Motor neuron (in vitro differentiated cells): ENCODE data around the gene AGPAT1. TPM values are rescaled to one million over a fixed set of nuclear protein-coding genes. Genes with fewer than 3 reads are reported as not detected.
A peak's percentile ranks its signal among the peaks of the same experiment; 100 is the strongest.

Experiments
- ATAC-seq, 8 experiments: fragments of 200-7000 bp; cut with Tn5 transposase; replicated peaks in 6 of 8; 2 replicates each; pipeline ENCODE4 v1.8.0; 2021; ENCODE audit warnings: mild to moderate bottlenecking in 8 of 8, moderate library complexity in 8 of 8
- H3K27ac ChIP-seq, 2 donors: fragments of 250-450 bp; sonication (Bioruptor Pico); 2 replicates each; pipeline ENCODE4 v1.9.0; 2021; ENCODE audit warnings: antibody characterized with exemption in 2 of 2, mild to moderate bottlenecking in 2 of 2, moderate library complexity in 1 of 2
- H3K4me1 ChIP-seq, 2 donors: fragments of 250-450 bp; sonication (Bioruptor Pico); replicated peaks in 1 of 2; 2 replicates each; pipeline ENCODE4 v1.6.1; 2021; ENCODE audit warnings: antibody characterized with exemption in 2 of 2, mild to moderate bottlenecking in 2 of 2, moderate library complexity in 1 of 2
- H3K4me3 ChIP-seq, 5 donors: fragments of 250-450 bp; sonication (Bioruptor Pico); 2 replicates each; pipeline ENCODE4 v1.9.0; 2021; ENCODE audit warnings: antibody characterized with exemption in 5 of 5, mild to moderate bottlenecking in 5 of 5, moderate library complexity in 4 of 5
- WGBS, 10 experiments: fragments of 450-650 bp; shearing (Covaris generic); methylation state at CpG; one replicate each; pipeline ENCODE4 v1.0.0; 2022; 5-methylcytosine and 5-hydroxymethylcytosine counted together
- in situ Hi-C, 9 experiments: fragments of 400-800 bp; cut with MboI; loops; one replicate each; pipeline ENCODE4 v1.15.0; 2021; ENCODE audit warnings: low sequenced_read_pairs in 9 of 9, low pct_unique_long_range_greater_than_20kb in 2 of 9; ENCODE audit not compliant: unreplicated experiment in 9 of 9
- total RNA-seq, 8 experiments: library from RNA; unstranded; fragments of 300-600 nt; gene quantifications; 2 replicates each; pipeline versions ENCODE4 v1.2.3 to v1.2.4, GENCODE V29; 2022

The AGPAT1 gene
- total RNA-seq, 8 experiments from 2014 or later = 44.5 to 84.4 (median 67.4) TPM

DNA sequence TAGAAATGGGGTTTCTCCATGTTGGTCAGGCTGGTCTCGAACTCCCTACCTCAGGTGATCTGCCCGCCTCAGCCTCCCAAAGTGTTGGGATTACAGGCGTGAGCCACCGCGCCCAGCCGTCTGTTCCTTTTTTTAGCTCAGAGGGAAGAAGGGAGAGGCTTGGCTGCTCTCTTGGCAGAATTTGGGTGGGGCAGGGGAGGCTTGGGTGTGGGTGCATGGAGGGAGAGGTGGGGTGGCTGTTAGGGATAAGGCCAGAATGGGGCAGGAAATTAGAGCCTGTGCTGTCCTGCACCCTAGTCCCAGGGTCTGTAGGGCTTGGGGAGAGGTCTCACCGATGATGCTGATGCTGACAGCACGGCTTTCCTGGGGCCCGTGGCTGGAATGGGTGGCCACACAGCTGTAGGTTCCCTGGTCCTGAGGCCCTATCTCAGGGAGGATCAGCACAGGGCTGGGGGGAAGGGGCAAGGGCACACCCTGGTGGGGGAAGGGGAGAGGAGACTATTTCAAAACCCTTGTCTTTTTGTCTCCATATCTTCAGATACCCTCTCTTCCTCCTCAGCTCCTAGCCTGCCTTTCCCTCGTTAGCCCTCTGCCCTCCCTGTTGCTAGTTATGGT, 6.1 kb upstream of the AGPAT1 start:
- H3K4me1 ChIP-seq = peaks cover 14 to 28% of the 10 kb centered on the region in 2 donors
- in situ Hi-C loops = loop anchor here in 1 of 9 experiments (25.0 kb wide), 1 partner anchor 645 kb away; the partner anchor contains the start of genes ATP6V1G2, DDX39B, MCCD1 and NFKBIL1
- H3K27ac ChIP-seq = no peak overlapping the region
- WGBS, 10 experiments = 30 to 100% (median 71%) methylated on average over 1 to 2 of the region's 10 CpGs; no CpG with 5 or more reads in 6 of the 10 experiments
- H3K4me3 ChIP-seq = no peak overlapping the region
- ATAC-seq = peak in 1 of 8 experiments; percentile 0

- in situ Hi-C loops = loop anchor here in 1 of 9 experiments (25.0 kb wide), 1 partner anchor 644 kb away; the partner anchor contains the start of genes ATP6V1G2, DDX39B, MCCD1 and NFKBIL1
- WGBS, 10 experiments = 86 to 100% (median 92%) methylated on average over 2 to 11 of the region's 15 CpGs; no CpG with 5 or more reads in 2 of the 10 experiments
- Histone ChIP-seq H3K4me3 (no peak overlapping the region), H3K4me1 (peaks cover 14 to 24% of the 10 kb centered on the region in 2 donors), H3K27ac (no peak overlapping the region)
- no peak for ATAC-seq
Measured at GRCh38 chr6:32181148-32181702, 5.3 kb upstream of the AGPAT1 start.

DNA sequence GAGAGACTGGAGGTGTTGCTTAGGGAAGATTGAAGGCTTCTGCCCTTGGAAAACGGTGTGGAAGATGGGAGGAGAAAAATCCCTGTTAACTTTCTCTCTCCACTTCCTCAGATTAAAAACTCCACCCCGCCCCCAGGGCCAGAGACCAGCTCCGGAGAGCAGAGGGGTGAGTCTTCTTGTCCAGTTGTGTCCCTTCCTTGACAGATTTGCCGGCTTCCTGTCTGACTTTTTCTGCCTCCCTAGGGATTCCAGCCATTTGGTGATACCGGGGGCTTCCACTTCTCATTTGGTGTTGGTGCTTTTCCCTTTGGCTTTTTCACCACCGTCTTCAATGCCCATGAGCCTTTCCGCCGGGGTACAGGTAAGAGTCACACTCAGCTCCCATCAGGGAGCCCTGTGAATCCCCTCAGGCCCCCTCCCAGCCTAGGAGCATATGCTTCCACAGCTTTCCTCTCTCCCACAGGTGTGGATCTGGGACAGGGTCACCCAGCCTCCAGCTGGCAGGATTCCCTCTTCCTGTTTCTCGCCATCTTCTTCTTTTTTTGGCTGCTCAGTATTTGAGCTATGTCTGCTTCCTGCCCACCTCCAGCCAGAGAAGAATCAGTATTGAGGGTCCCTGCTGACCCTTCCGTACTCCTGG, 4.0 kb upstream of the AGPAT1 start:
- in situ Hi-C loops = loop anchor here in 1 of 9 experiments (25.0 kb wide), 1 partner anchor 643 kb away; the partner anchor contains the start of genes ATP6V1G2, DDX39B, MCCD1 and NFKBIL1
- WGBS, 10 experiments = 68 to 100% (median 100%) methylated on average over 1 to 7 of the region's 10 CpGs; no CpG with 5 or more reads in 3 of the 10 experiments
- H3K4me1 ChIP-seq = peaks cover 10 to 17% of the 10 kb centered on the region in 2 donors
- ATAC-seq = no peak
- H3K4me3 ChIP-seq = no peak overlapping the region
- H3K27ac ChIP-seq = no peak overlapping the region

GRCh38 chr6:32178547-32179440, 2.9 kb upstream of the AGPAT1 start:
- peak overlapping the region; percentile 82 to 94 for H3K27ac ChIP-seq
- 0 to 67% (median 9%) methylated on average over 1 to 10 of the region's 24 CpGs; no CpG with 5 or more reads in 1 of the 10 experiments for WGBS, 10 experiments
- peak overlapping the region; percentile 85 to 99 (median 97) for H3K4me3 ChIP-seq
- no peak for ATAC-seq
- in situ Hi-C loops = loop anchor here in 1 of 9 experiments (25.0 kb wide), 1 partner anchor 641 kb away; the partner anchor contains the start of genes ATP6V1G2, DDX39B, MCCD1 and NFKBIL1
- H3K4me1 ChIP-seq = peaks cover 11 to 12% of the 10 kb centered on the region in 2 donors

DNA sequence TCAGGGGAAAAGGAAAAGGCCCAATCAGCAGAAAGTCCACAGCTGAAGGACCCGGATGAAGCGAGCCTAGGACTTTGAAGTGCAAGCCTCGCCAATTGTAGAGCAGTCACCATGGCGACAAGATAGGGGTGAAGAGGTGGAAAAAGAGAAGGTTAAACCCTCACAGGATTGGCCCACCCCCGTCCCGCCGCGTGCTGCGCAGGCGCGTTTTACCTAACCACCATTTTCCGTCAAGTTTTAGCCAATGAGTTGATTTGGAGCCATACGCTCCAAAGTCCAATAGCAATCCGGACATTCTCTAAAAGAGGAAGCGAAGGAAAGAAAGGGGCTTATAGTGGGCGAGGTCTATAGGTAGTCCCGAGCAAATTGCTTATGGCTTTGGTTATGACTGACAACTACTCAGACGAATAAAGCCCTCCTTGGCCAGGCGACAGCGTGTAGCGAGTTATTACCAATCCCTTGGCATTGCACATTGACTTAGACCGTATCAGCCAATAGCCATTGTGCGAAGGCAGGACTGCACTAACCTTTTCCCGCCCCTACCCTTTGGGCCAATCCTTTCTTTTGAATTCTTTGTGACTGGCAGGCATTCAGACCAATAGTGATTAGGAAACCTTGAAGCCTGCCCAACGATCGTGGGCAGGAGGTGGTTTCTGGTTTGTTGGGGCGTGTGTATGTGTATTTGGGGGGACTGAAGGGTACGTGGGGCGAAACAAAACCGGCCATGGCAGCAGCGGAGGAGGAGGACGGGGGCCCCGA, 2.1 kb upstream of the AGPAT1 start, which contains the start of gene RNF5:
Gene RNF5 (plus strand): TSS at position 618 of the 759 bp plus-strand sequence. CDS start 107 bp downstream, at position 725.
- 0 to 2% (median 0%) methylated on average over 1 to 20 of the region's 33 CpGs; no CpG with 5 or more reads in 3 of the 10 experiments for WGBS, 10 experiments
- in situ Hi-C loops = loop anchor here in 1 of 9 experiments (25.0 kb wide), 1 partner anchor 641 kb away; the partner anchor contains the start of genes ATP6V1G2, DDX39B, MCCD1 and NFKBIL1

GRCh38 chr6:32177183-32177787, 1.4 kb upstream of the AGPAT1 start:
- in situ Hi-C loops = loop anchor here in 1 of 9 experiments (25.0 kb wide), 1 partner anchor 640 kb away; the partner anchor contains the start of genes ATP6V1G2, DDX39B, MCCD1 and NFKBIL1
- peak; percentile 2 to 16 (median 8) for ATAC-seq
- 0 to 15% (median 0%) methylated on average over 2 to 20 of the region's 20 CpGs; no CpG with 5 or more reads in 2 of the 10 experiments for WGBS, 10 experiments
- H3K4me3 ChIP-seq = peak overlapping the region; percentile 85 to 99 (median 97)
- peaks cover 11 to 12% of the 10 kb centered on the region in 2 donors for H3K4me1 ChIP-seq
- peak overlapping the region; percentile 90 to 94 for H3K27ac ChIP-seq

More for the DNA sequence above, 2.1 kb upstream of the AGPAT1 start, which contains the start of gene RNF5:
- Histone ChIP-seq H3K4me3 (peak within 1 kb of the TSS; percentile 85 to 99 (median 97)), H3K27ac (peak within 1 kb of the TSS; percentile 90 to 94), H3K4me1 (peaks cover 11 to 12% of the 10 kb centered on the region in 2 donors)
- peak; percentile 75 to 87 (median 83) for ATAC-seq

- H3K4me1 ChIP-seq = peaks cover 11 to 12% of the 10 kb centered on the region in 2 donors
- WGBS, 10 experiments = 0 to 30% (median 11%) methylated on average over 1 to 5 of the region's 5 CpGs
- peak overlapping the region; percentile 90 to 94 for H3K27ac ChIP-seq
- ATAC-seq = no peak
- in situ Hi-C loops = loop anchor here in 1 of 9 experiments (25.0 kb wide), 1 partner anchor 639 kb away; the partner anchor contains the start of genes ATP6V1G2, DDX39B, MCCD1 and NFKBIL1
- peak overlapping the region; percentile 85 to 99 (median 97) for H3K4me3 ChIP-seq
Measured at GRCh38 chr6:32176476-32177182, 745 bp upstream of the AGPAT1 start.

- peak overlapping the region; percentile 77 to 83 for H3K27ac ChIP-seq
- H3K4me1 ChIP-seq = peaks cover 11 to 12% of the 10 kb centered on the region in 2 donors
- no CpG with 5 or more reads among the region's 2 CpGs for WGBS, 10 experiments
- in situ Hi-C loops = loop anchor here in 1 of 9 experiments (25.0 kb wide), 1 partner anchor 638 kb away; the partner anchor contains the start of genes ATP6V1G2, DDX39B, MCCD1 and NFKBIL1
- ATAC-seq = no peak
- H3K4me3 ChIP-seq = peak overlapping the region; percentile 85 to 99 (median 97)
Measured at GRCh38 chr6:32175322-32175710, 568 bp downstream of the AGPAT1 start.

DNA sequence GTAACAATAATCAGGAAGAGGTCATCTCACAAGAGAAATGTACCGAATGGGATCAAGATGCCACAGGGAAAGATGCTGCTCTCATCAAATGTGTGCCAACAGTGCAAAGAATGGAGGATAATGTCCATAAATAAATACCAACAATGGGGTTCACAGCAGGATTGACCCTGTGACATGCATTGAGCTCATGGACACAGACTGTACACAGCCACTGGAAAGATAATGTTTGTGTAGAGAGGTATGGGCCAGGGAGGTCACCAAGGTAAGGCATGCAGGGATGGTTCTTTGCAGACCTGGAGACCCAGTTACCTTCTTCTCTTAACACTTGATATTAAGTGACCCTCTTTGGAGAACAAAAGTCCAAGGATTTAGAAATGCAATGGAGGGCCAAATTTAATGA, 1.5 kb downstream of the AGPAT1 start:
- Histone ChIP-seq H3K4me3 (no peak overlapping the region), H3K27ac (no peak overlapping the region), H3K4me1 (peaks cover 8 to 9% of the 10 kb centered on the region in 2 donors)
- ATAC-seq = no peak
- in situ Hi-C loops = no loop called here
- WGBS, 10 experiments = 67 to 100% (median 100%) methylated on average over 1 of the region's 1 CpG; no CpG with 5 or more reads in 6 of the 10 experiments

GRCh38 chr6:32173051-32173727, 2.7 kb downstream of the AGPAT1 start:
- H3K27ac ChIP-seq = no peak overlapping the region

More at GRCh38 chr6:32173051-32173727, 2.7 kb downstream of the AGPAT1 start:
- peaks cover 4 to 6% of the 10 kb centered on the region in 2 donors for H3K4me1 ChIP-seq
- in situ Hi-C loops = no loop called here
- no peak overlapping the region for H3K4me3 ChIP-seq
- WGBS, 10 experiments = 80 to 100% (median 95%) methylated on average over 1 to 2 of the region's 4 CpGs; no CpG with 5 or more reads in 2 of the 10 experiments
- no peak for ATAC-seq
